HG03175 (cell line): ENCODE measurements around the gene HTR1E.
"Not testable (repeated sequence)": the region's sequence is repeated elsewhere in the genome, so short reads cannot be mapped to it uniquely, and the experiment has no call there.

Experiments used
- ATAC-seq: cut with Tn5 transposase; IDR thresholded peaks from one replicate; pipeline ENCODE4 v1.9.1; 2021; ENCODE audit warnings: mild to moderate bottlenecking, moderate library complexity; ENCODE audit not compliant: unreplicated experiment

The HTR1E gene

GRCh38 chr6:86937219-86938079, at the start of gene HTR1E:
HTR1E (plus strand) TSS chr6:86937528; CDS start chr6:87015335, 77,807 bp downstream.
- no peak for ATAC-seq

- no peak for ATAC-seq
These were observed 49.0 kb upstream of the HTR1E start for GRCh38 chr6:86888301-86888700.

GRCh38 chr6:86897265-86897664, 40.1 kb upstream of the HTR1E start:
- ATAC-seq: not testable (repeated sequence)

- no peak for ATAC-seq
These were observed 23.5 kb upstream of the HTR1E start for GRCh38 chr6:86913795-86914194.

GRCh38 chr6:86916393-86916792, 20.9 kb upstream of the HTR1E start:
- ATAC-seq: no peak

- ATAC-seq: not testable (repeated sequence)
These were observed 10.2 kb upstream of the HTR1E start for GRCh38 chr6:86927138-86927537.

GRCh38 chr6:86927859-86928258, 9.5 kb upstream of the HTR1E start:
- not testable (repeated sequence) for ATAC-seq

- ATAC-seq: no peak
These were observed 3.0 kb upstream of the HTR1E start for GRCh38 chr6:86934365-86934764.

- no peak for ATAC-seq
These were observed 502 bp upstream of the HTR1E start for GRCh38 chr6:86936834-86937218.

GRCh38 chr6:86938814-86939213, 1.5 kb downstream of the HTR1E start:
- ATAC-seq: no peak

- no peak for ATAC-seq
These were observed 4.1 kb downstream of the HTR1E start for GRCh38 chr6:86941461-86941860.

- ATAC-seq: no peak
These were observed 5.6 kb downstream of the HTR1E start for GRCh38 chr6:86942769-86943516.

GRCh38 chr6:86943819-86944407, 6.6 kb downstream of the HTR1E start:
- ATAC-seq: no peak

GRCh38 chr6:86949771-86950170, 12.4 kb downstream of the HTR1E start:
- no peak for ATAC-seq

- ATAC-seq: no peak
These were observed 15.7 kb downstream of the HTR1E start for GRCh38 chr6:86952991-86953390.

- ATAC-seq: no peak
These were observed 22.3 kb downstream of the HTR1E start for GRCh38 chr6:86959656-86960055.

GRCh38 chr6:86961455-86962200, 24.3 kb downstream of the HTR1E start:
- ATAC-seq: no peak

GRCh38 chr6:86963352-86963751, 26.0 kb downstream of the HTR1E start:
- ATAC-seq: no peak

- ATAC-seq: no peak
These were observed 26.8 kb downstream of the HTR1E start for GRCh38 chr6:86964029-86964579.

- no peak for ATAC-seq
These were observed 28.9 kb downstream of the HTR1E start for GRCh38 chr6:86966271-86966670.

- ATAC-seq: no peak
These were observed 32.2 kb downstream of the HTR1E start for GRCh38 chr6:86969573-86969972.
